Astrocyte (in vitro differentiated cells and primary cell): Measurements from ENCODE around the gene MOXD1. TPM values are rescaled to one million over a fixed set of nuclear protein-coding genes. Genes with fewer than 3 reads are reported as not detected.

Source experiments
- DNase-seq: peaks from one replicate; pipeline ENCODE4 v3.0.0-alpha.2; 2010; ENCODE audit warnings: low read depth
- FAIRE-seq: peaks from 2 replicates; lab custom pipeline; 2011; peaks lifted over from hg19 to GRCh38; lab: Jason Lieb, UNC
- H2AFZ ChIP-seq: 2 replicates; pipeline ENCODE4 v1.6.0; 2012; ENCODE audit warnings: low read depth, low read length, inconsistent platforms
- H3K27ac ChIP-seq: 2 replicates; pipeline ENCODE4 v1.5.1; 2011; ENCODE audit warnings: low read depth, low read length, inconsistent platforms
- H3K27me3 ChIP-seq: 2 replicates; pipeline ENCODE4 v1.6.0; 2011; ENCODE audit warnings: low read length, inconsistent platforms; ENCODE audit not compliant: insufficient read depth
- H3K36me3 ChIP-seq: 2 replicates; pipeline ENCODE4 v1.5.1; 2011; ENCODE audit warnings: low read length, inconsistent platforms; ENCODE audit not compliant: insufficient read depth
- H3K4me1 ChIP-seq: 2 replicates; pipeline ENCODE4 v1.5.1; 2011; ENCODE audit warnings: low read length, inconsistent platforms; ENCODE audit not compliant: insufficient read depth
- H3K4me2 ChIP-seq: 2 replicates; pipeline ENCODE4 v1.6.0; 2012; ENCODE audit warnings: low read length, inconsistent platforms
- H3K4me3 ChIP-seq: 2 replicates; pipeline ENCODE4 v1.5.1; 2011; ENCODE audit warnings: low read depth, mild to moderate bottlenecking, low read length, inconsistent platforms; ENCODE audit not compliant: insufficient read depth
- H3K79me2 ChIP-seq: 2 replicates; pipeline ENCODE4 v1.6.0; 2012; ENCODE audit warnings: mild to moderate bottlenecking, low read length, inconsistent platforms; ENCODE audit not compliant: insufficient read depth
- H3K9ac ChIP-seq: 2 replicates; pipeline ENCODE4 v1.6.0; 2012; ENCODE audit warnings: mild to moderate bottlenecking, low read length, inconsistent platforms
- H3K9me3 ChIP-seq: 2 replicates; pipeline ENCODE4 v1.5.1; 2012; ENCODE audit warnings: low read depth, mild to moderate bottlenecking, low read length, inconsistent platforms; ENCODE audit not compliant: insufficient read depth
- H4K20me1 ChIP-seq: 2 replicates; pipeline ENCODE4 v1.6.0; 2012; ENCODE audit warnings: low read length, inconsistent platforms; ENCODE audit not compliant: insufficient read depth
- H3K27ac Mint-ChIP-seq: one replicate; pipeline ENCODE4 v1.8.0; 2021; ENCODE audit warnings: mild to moderate bottlenecking, mixed read lengths; ENCODE audit not compliant: unreplicated experiment
- H3K27me3 Mint-ChIP-seq: one replicate; pipeline ENCODE4 v1.8.0; 2021; ENCODE audit warnings: low read depth, mixed read lengths; ENCODE audit not compliant: unreplicated experiment
- H3K36me3 Mint-ChIP-seq: one replicate; pipeline ENCODE4 v1.8.0; 2021; ENCODE audit warnings: low read depth, mixed read lengths; ENCODE audit not compliant: unreplicated experiment
- H3K4me1 Mint-ChIP-seq: one replicate; pipeline ENCODE4 v1.8.0; 2021; ENCODE audit warnings: low read depth, mixed read lengths; ENCODE audit not compliant: unreplicated experiment
- H3K4me3 Mint-ChIP-seq: one replicate; pipeline ENCODE4 v1.8.0; 2021; ENCODE audit warnings: mild to moderate bottlenecking, moderate library complexity, mixed read lengths; ENCODE audit not compliant: unreplicated experiment
- H3K9me3 Mint-ChIP-seq: one replicate; pipeline ENCODE4 v1.8.0; 2021; ENCODE audit warnings: mild to moderate bottlenecking, mixed read lengths; ENCODE audit not compliant: unreplicated experiment
- CTCF ChIP-seq: IDR thresholded peaks from 2 replicates; pipeline ENCODE4 v1.5.1; 2011; ENCODE audit warnings: low read depth, mild to moderate bottlenecking, inconsistent platforms, low read length, moderate library complexity; ENCODE audit not compliant: insufficient read depth
- EZH2 ChIP-seq: IDR thresholded peaks from 2 replicates; pipeline ENCODE4 v1.6.1; 2012; ENCODE audit warnings: mild to moderate bottlenecking, low read length, inconsistent platforms; ENCODE audit not compliant: insufficient read depth
- total RNA-seq: library from RNA; stranded (reverse); gene quantifications from 2 replicates; pipeline ENCODE4 v1.2.1, GENCODE V29; 2021

MOXD1 gene
- total RNA-seq, 1 donor from 2014 or later, result 3.5 TPM

- Histone ChIP-seq H3K9me3 (no peaks in the 10 kb centered on the region), H3K4me1 (no peaks in the 10 kb centered on the region), H3K4me3 (no peak overlapping the region), H3K9ac (no peak overlapping the region), H3K4me2 (no peak overlapping the region), H4K20me1 (no peaks in the 10 kb centered on the region), H3K27ac (no peak overlapping the region), H3K36me3 (no peaks in the 10 kb centered on the region), H2AFZ (no peak overlapping the region), H3K79me2 (no peaks in the 10 kb centered on the region), H3K27me3 (no peaks in the 10 kb centered on the region)
- H3K9me3 Mint-ChIP-seq, result peaks cover 4% of the 10 kb centered on the region
- FAIRE-seq (peak; percentile 20), DNase-seq (no peak)
- no peak overlapping the region for H3K27ac Mint-ChIP-seq
- no peak overlapping the region for H3K4me3 Mint-ChIP-seq
- no peaks in the 10 kb centered on the region for H3K27me3 Mint-ChIP-seq
- TF ChIP-seq EZH2 (no peak), CTCF (no peak)
- no peaks in the 10 kb centered on the region for H3K4me1 Mint-ChIP-seq
- H3K36me3 Mint-ChIP-seq, result no peaks in the 10 kb centered on the region
Observed at GRCh38 chr6:132382630-132383175, 18.6 kb downstream of the MOXD1 start.

- no peaks in the 10 kb centered on the region for H3K4me1 ChIP-seq
- no peaks in the 10 kb centered on the region for H3K79me2 ChIP-seq
- H3K27ac ChIP-seq, result no peak overlapping the region
- no peak for FAIRE-seq
- H3K27me3 ChIP-seq, result no peaks in the 10 kb centered on the region
- H3K27ac Mint-ChIP-seq, result no peak overlapping the region
- H3K36me3 Mint-ChIP-seq, result no peaks in the 10 kb centered on the region
- H3K27me3 Mint-ChIP-seq, result no peaks in the 10 kb centered on the region
- no peak overlapping the region for H3K4me3 ChIP-seq
- no peak for DNase-seq
- H3K9me3 Mint-ChIP-seq, result peaks cover 4% of the 10 kb centered on the region
- no peak overlapping the region for H3K9ac ChIP-seq
- no peaks in the 10 kb centered on the region for H3K9me3 ChIP-seq
- no peaks in the 10 kb centered on the region for H4K20me1 ChIP-seq
- no peak overlapping the region for H3K4me3 Mint-ChIP-seq
- H3K36me3 ChIP-seq, result no peaks in the 10 kb centered on the region
- no peaks in the 10 kb centered on the region for H3K4me1 Mint-ChIP-seq
- no peak overlapping the region for H2AFZ ChIP-seq
- TF ChIP-seq CTCF, result no peak
- no peak for TF ChIP-seq EZH2
- no peak overlapping the region for H3K4me2 ChIP-seq
Observed at GRCh38 chr6:132381381-132381780, 19.9 kb downstream of the MOXD1 start.

- Histone ChIP-seq H3K27me3 (no peaks in the 10 kb centered on the region), H2AFZ (no peak overlapping the region), H3K79me2 (no peaks in the 10 kb centered on the region), H3K4me3 (no peak overlapping the region), H4K20me1 (no peaks in the 10 kb centered on the region), H3K9me3 (no peaks in the 10 kb centered on the region), H3K36me3 (no peaks in the 10 kb centered on the region), H3K27ac (no peak overlapping the region), H3K4me1 (no peaks in the 10 kb centered on the region), H3K4me2 (no peak overlapping the region), H3K9ac (no peak overlapping the region)
- no peak overlapping the region for H3K27ac Mint-ChIP-seq
- TF ChIP-seq CTCF, result no peak
- DNase-seq, result no peak
- FAIRE-seq, result no peak
- no peaks in the 10 kb centered on the region for H3K4me1 Mint-ChIP-seq
- no peaks in the 10 kb centered on the region for H3K27me3 Mint-ChIP-seq
- H3K9me3 Mint-ChIP-seq, result peaks cover 4% of the 10 kb centered on the region
- no peak overlapping the region for H3K4me3 Mint-ChIP-seq
- H3K36me3 Mint-ChIP-seq, result no peaks in the 10 kb centered on the region
Observed at GRCh38 chr6:132380358-132381029, 20.8 kb downstream of the MOXD1 start.
